ENCODE measurements around the gene ATPAF1.

- no peak for TF ChIP-seq CTCF (IDR thresholded peaks at IDR 0.05)
- no peak for TF ChIP-seq POLR2A (IDR thresholded peaks at IDR 0.05)
These were observed at the start of gene ATPAF1 for GRCh38 chr1:46667782-46668760.

Data from testis (tissue), 2 donors.